GM23248 (cell line): ENCODE measurements around the gene PIK3R1.

Experiments used
- EZH2 ChIP-seq: fragments of 200-600 bp; sonication (generic); IDR thresholded peaks from 2 replicates; pipeline ENCODE4 v1.6.1; 2018; ENCODE audit warnings: antibody characterized with exemption, mild to moderate bottlenecking; ENCODE audit not compliant: insufficient read depth, poor library complexity, severe bottlenecking
- EZH2phosphoT487 ChIP-seq: fragments of 200-600 bp; sonication (generic); IDR thresholded peaks from 2 replicates; pipeline ENCODE4 v1.6.1; 2018; ENCODE audit warnings: antibody characterized with exemption, moderate library complexity, mild to moderate bottlenecking, low read depth; ENCODE audit not compliant: insufficient read depth

DNA sequence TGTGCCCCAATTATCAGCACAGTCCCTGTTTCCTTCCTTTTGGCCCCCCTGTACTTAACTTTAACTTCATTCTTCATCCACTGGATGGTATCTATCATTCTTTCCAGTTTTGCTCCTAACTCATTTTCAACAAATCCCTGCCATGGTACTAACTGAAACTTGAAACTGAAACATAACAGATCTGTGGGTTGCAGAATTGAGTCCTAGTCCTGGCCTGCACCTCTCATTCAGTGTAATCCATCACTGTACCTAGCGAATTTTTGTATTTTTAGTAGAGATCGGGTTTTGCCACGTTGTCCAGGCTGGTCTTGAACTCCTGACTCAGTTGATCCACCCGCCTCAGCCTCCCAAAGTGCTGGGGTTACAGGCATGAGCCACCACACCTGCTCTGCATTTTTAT lies 15.3 kb upstream of the PIK3R1 start:
- TF ChIP-seq EZH2 (no peak), EZH2phosphoT487 (no peak)
